HCT116 (cell line): ENCODE data around the gene TMTC1. TPM values are rescaled to one million over a fixed set of nuclear protein-coding genes. Genes with fewer than 3 reads are reported as not detected.

Experiments
- ATAC-seq: fragments of 200-7000 bp; cut with Tn5 transposase; 2 replicates; pipeline ENCODE4 v1.9.1; 2020; ENCODE audit warnings: mild to moderate bottlenecking, moderate library complexity
- BruUV-seq: library from RNA; stranded (reverse); fragments of 400-500 nt; replicated peaks from 2 replicates; lab custom pipeline; 2021; lab: Mats Ljungman, UMichigan
- CTCF ChIA-PET: fragments of 300-600 bp; sonication (Branson Sonifier 250); formaldehyde crosslinking; loops from one replicate; lab custom pipeline; 2021; ENCODE audit warnings: antibody characterized with exemption; lab: Charles Lee
- POLR2A ChIA-PET: fragments of 300-600, 350-600 bp; sonication (Branson Sonifier 250); formaldehyde crosslinking; loops from one replicate; lab custom pipeline; 2021; ENCODE audit warnings: antibody characterized with exemption; lab: Charles Lee
- RAD21 ChIA-PET, 2 experiments: fragments of 300-600 bp; sonication (Branson Sonifier 250); formaldehyde crosslinking; loops; one replicate each; lab custom pipeline; 2023; ENCODE audit warnings: low total read pairs in 2 of 2; ENCODE audit not compliant: uncharacterized antibody in 2 of 2, unreplicated experiment in 2 of 2, low non-redundant PET in 1 of 2; lab: Charles Lee
- DNase-seq: peaks from one replicate; pipeline ENCODE4 v3.0.0-alpha.2; 2010; ENCODE audit warnings: low read depth, low spot score
- H2AFZ ChIP-seq: fragments of 200-600 bp; shearing (Covaris generic), sonication (generic); 2 replicates; pipeline ENCODE4 v1.6.1; 2017; ENCODE audit warnings: low read depth, mixed run types, mixed read lengths, antibody characterized with exemption, low read length; ENCODE audit not compliant: poor library complexity, severe bottlenecking
- H3K27ac ChIP-seq: 2 replicates; pipeline ENCODE4 v1.5.1; 2012; ENCODE audit warnings: low read depth, low read length
- H3K27me3 ChIP-seq: fragments of 200-600 bp; sonication (generic); 2 replicates; pipeline ENCODE4 v1.6.1; 2016; ENCODE audit warnings: mixed run types, low read length, mixed read lengths; ENCODE audit not compliant: insufficient read depth
- H3K36me3 ChIP-seq, 2 experiments: fragments of 200-500 bp in 1 of 2; fragments of 200-600 bp in 1 of 2; sonication (Bioruptor generic) in 1 of 2; sonication (generic) in 1 of 2; 2 replicates each; pipeline versions ENCODE4 v1.5.1 to v1.6.1; 2014 to 2016; ENCODE audit warnings: low read length in 2 of 2, inconsistent platforms in 1 of 2, mixed read lengths in 1 of 2, mixed run types in 1 of 2; ENCODE audit not compliant: insufficient read depth in 2 of 2, control insufficient read depth in 1 of 2
- H3K4me1 ChIP-seq, 2 experiments: fragments of 200-600 bp in 1 of 2; sonication (generic) in 1 of 2; 2 replicates each; pipeline versions ENCODE4 v1.5.1 to v1.6.1; 2012 to 2017; ENCODE audit warnings: low read length in 2 of 2, inconsistent platforms in 1 of 2, mild to moderate bottlenecking in 1 of 2, mixed read lengths in 1 of 2, mixed run types in 1 of 2, moderate library complexity in 1 of 2; ENCODE audit not compliant: insufficient read depth in 2 of 2, control insufficient read depth in 1 of 2
- H3K4me2 ChIP-seq: fragments of 200-600 bp; sonication (generic); 2 replicates; pipeline ENCODE4 v1.6.1; 2017; ENCODE audit warnings: mixed run types, low read length, mixed read lengths
- H3K4me3 ChIP-seq, 2 experiments: fragments of 200-600 bp in 1 of 2; sonication (generic) in 1 of 2; replicated peaks in 1 of 2; 2 replicates each; pipeline ENCODE4 v1.5.1; 2011 to 2016; ENCODE audit warnings: low read length in 2 of 2, control low read depth in 1 of 2, low read depth in 1 of 2, mild to moderate bottlenecking in 1 of 2, mixed read lengths in 1 of 2, mixed run types in 1 of 2
- H3K79me2 ChIP-seq: fragments of 200-600 bp; sonication (generic); 2 replicates; pipeline ENCODE4 v1.6.1; 2017; ENCODE audit warnings: mild to moderate bottlenecking, mixed run types, low read length, moderate library complexity, mixed read lengths; ENCODE audit not compliant: insufficient read depth
- H3K9ac ChIP-seq: fragments of 200-600 bp; sonication (generic); 2 replicates; pipeline ENCODE4 v1.6.1; 2016; ENCODE audit warnings: low read length, mixed read lengths
- H3K9me2 ChIP-seq: fragments of 200-600 bp; sonication (generic), shearing (Covaris generic); 2 replicates; pipeline ENCODE4 v1.6.1; 2017; ENCODE audit warnings: mixed run types, mild to moderate bottlenecking, moderate library complexity; ENCODE audit not compliant: insufficient read depth
- H3K9me3 ChIP-seq, 2 experiments: fragments of 200-500 bp in 1 of 2; fragments of 200-600 bp in 1 of 2; sonication (Bioruptor generic) in 1 of 2; sonication (generic) in 1 of 2; 2 replicates each; pipeline ENCODE4 v1.6.1; 2014 to 2017; ENCODE audit warnings: low read length in 2 of 2, mixed read lengths in 2 of 2, inconsistent platforms in 1 of 2, low read depth in 1 of 2, mild to moderate bottlenecking in 1 of 2, mixed run types in 1 of 2, moderate library complexity in 1 of 2; ENCODE audit not compliant: control insufficient read depth in 1 of 2, insufficient read depth in 1 of 2
- H4K20me1 ChIP-seq: fragments of 200-600 bp; sonication (generic), shearing (Covaris generic); 2 replicates; pipeline ENCODE4 v1.6.1; 2017; ENCODE audit warnings: mixed run types, mild to moderate bottlenecking, moderate library complexity; ENCODE audit not compliant: insufficient read depth
- CBX3 ChIP-seq: IDR thresholded peaks from 2 replicates; pipeline ENCODE4 v1.6.1; 2012; ENCODE audit warnings: low read depth
- CEBPB ChIP-seq: IDR thresholded peaks from 2 replicates; pipeline ENCODE4 v1.6.1; 2012; ENCODE audit warnings: low read depth
- EGR1 ChIP-seq: IDR thresholded peaks from 2 replicates; pipeline ENCODE4 v1.6.1; 2012; ENCODE audit warnings: low read depth
- ELF1 ChIP-seq: IDR thresholded peaks from 2 replicates; pipeline ENCODE4 v1.6.1; 2012; ENCODE audit warnings: low read depth, borderline replicate concordance
- EZH2 ChIP-seq: fragments of 200-600 bp; sonication (generic); IDR thresholded peaks from 2 replicates; pipeline ENCODE4 v1.6.1; 2017; ENCODE audit warnings: antibody characterized with exemption, mixed run types
- FOSL1 ChIP-seq: IDR thresholded peaks from 2 replicates; pipeline ENCODE4 v1.6.1; 2012; ENCODE audit warnings: low read depth
- JUND ChIP-seq: IDR thresholded peaks from 2 replicates; pipeline ENCODE4 v1.6.1; 2012
- POLR2AphosphoS5 ChIP-seq: IDR thresholded peaks from 2 replicates; pipeline ENCODE4 v1.6.1; 2011; ENCODE audit warnings: mild to moderate bottlenecking, low read depth, low read length, moderate library complexity
- SIN3A ChIP-seq: IDR thresholded peaks from 2 replicates; pipeline ENCODE4 v1.6.1; 2012; ENCODE audit warnings: low read depth
- SP1 ChIP-seq: IDR thresholded peaks from 2 replicates; pipeline ENCODE4 v1.6.1; 2012; ENCODE audit warnings: low read depth
- TCF7L2 ChIP-seq: IDR thresholded peaks from 2 replicates; pipeline ENCODE4 v1.7.0; 2011; ENCODE audit warnings: borderline replicate concordance, inconsistent platforms; ENCODE audit not compliant: insufficient read depth, insufficient read length; ENCODE audit errors: extremely low read depth
- ZFX ChIP-seq: fragments of 450-650 bp; IDR thresholded peaks from 2 replicates; pipeline ENCODE4 v1.6.1; 2017
- intact Hi-C: fragments of 100-400 bp; cut with micrococcal nuclease; formaldehyde crosslinking; loops from 2 replicates; pipeline ENCODE4 v1.10.0; 2022
- total RNA-seq: library from RNA; stranded (reverse); gene quantifications from one replicate; pipeline ENCODE4 v1.2.1, GENCODE V29; 2021; ENCODE audit not compliant: unreplicated experiment
- TF ChIP-seq, protein P1 (sequence below), 3 experiments: fragments of 200-600 bp in 1 of 3; sonication (generic) in 1 of 3; IDR thresholded peaks in 2 of 3; conservative IDR thresholded peaks in 1 of 3; 2 replicates each; pipeline ENCODE4 v1.5.1; 2012 to 2017; ENCODE audit warnings: low read depth in 2 of 3, low read length in 2 of 3, antibody characterized with exemption in 1 of 3, borderline replicate concordance in 1 of 3, control low read depth in 1 of 3, mild to moderate bottlenecking in 1 of 3, mixed read lengths in 1 of 3, mixed run types in 1 of 3, moderate library complexity in 1 of 3; ENCODE audit not compliant: insufficient read depth in 1 of 3
- TF ChIP-seq, protein P2 (sequence below): IDR thresholded peaks from 2 replicates; pipeline ENCODE4 v1.6.1; 2012; ENCODE audit warnings: low read depth

Gene TMTC1
- total RNA-seq, 1 experiment from 2014 or later, result 2.0 TPM

DNA sequence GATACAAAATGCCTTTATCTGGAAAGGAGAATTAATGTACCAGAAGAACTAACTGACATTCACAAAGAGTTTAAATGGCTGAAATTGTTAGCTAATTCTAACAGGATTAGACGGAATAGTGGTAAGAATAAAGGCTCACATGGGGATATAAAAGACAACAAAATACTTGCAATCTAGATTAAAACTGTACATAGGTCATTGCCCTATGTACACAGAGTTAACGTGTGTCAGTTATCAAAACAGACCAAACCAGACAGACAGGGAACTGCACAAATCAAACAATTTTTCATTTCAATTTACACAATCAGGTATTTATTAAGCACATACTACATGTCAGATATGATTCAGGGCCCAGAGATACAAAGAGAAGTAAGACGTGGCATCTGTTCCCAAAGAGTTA lies 12.6 kb downstream of the TMTC1 start:
- H3K79me2 ChIP-seq, result no peaks in the 10 kb centered on the region
- DNase-seq, result no peak
- H3K4me1 ChIP-seq, result no peaks in the 10 kb centered on the region
- no peak overlapping the region for H3K9ac ChIP-seq
- no peaks in the 10 kb centered on the region for H3K36me3 ChIP-seq
- H4K20me1 ChIP-seq, result no peaks in the 10 kb centered on the region
- ChIA-PET RAD21 (no interaction called here), CTCF (no interaction called here), POLR2A (no interaction called here)
- no peak overlapping the region for H3K4me3 ChIP-seq
- no peak overlapping the region for H3K4me2 ChIP-seq
- H3K27ac ChIP-seq, result no peak overlapping the region
- no peaks in the 10 kb centered on the region; the same call in 1 of the 2 replicates for H3K9me2 ChIP-seq
- TF ChIP-seq POLR2AphosphoS5, result no peak
- H3K27me3 ChIP-seq, result no peaks in the 10 kb centered on the region
- H2AFZ ChIP-seq, result no peak overlapping the region
- intact Hi-C loops, result no loop called here
- H3K9me3 ChIP-seq, result peaks cover 4 to 9% of the 10 kb centered on the region in 2 experiments; a peak in 2 of 4 replicates
- ATAC-seq, result no peak
- no TSS peak for BruUV-seq

DNA sequence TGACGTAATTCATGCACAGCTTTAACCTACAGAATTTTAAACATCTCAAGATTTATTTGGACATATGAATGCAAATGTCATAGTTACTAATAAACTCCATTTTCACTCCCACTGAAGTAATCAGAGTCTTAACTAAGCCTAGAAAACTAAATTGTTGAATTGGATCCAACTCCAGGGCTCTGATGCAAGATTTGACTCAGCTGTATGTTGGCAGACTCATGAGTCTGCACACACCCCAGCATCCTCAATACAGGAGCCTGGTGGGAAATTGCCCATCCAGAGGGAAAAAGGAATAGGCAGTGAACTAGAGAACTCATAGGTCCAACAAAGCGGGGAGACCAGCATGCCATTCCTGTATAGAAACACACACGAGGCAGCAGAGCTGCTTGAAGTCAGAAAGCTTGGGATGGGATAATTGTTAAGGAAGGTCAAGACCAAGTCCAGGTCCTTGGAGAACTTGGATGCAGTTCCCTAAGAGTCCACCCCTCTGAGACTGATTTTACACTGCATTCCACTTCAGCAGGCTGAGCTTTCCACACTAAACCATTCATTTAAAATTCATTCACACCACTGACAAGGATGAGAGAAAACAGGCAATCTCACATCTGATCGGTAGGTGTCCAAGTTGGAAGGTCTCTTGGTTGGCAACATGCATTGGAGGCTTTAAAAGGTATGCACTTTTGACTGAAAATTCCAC lies 14.4 kb downstream of the TMTC1 start:
- intact Hi-C loops, result no loop called here
- no peaks in the 10 kb centered on the region for H3K36me3 ChIP-seq
- ChIA-PET CTCF (no interaction called here), POLR2A (no interaction called here), RAD21 (no interaction called here)
- no peaks in the 10 kb centered on the region; a peak in 1 of 4 replicates for H3K9me3 ChIP-seq
- no TSS peak for BruUV-seq
- H3K9ac ChIP-seq, result no peak overlapping the region
- no peaks in the 10 kb centered on the region; the same call in 1 of the 2 replicates for H3K9me2 ChIP-seq
- H3K79me2 ChIP-seq, result no peaks in the 10 kb centered on the region
- no peak overlapping the region for H3K27ac ChIP-seq
- H4K20me1 ChIP-seq, result no peaks in the 10 kb centered on the region
- no peak overlapping the region for H3K4me3 ChIP-seq
- H3K27me3 ChIP-seq, result no peaks in the 10 kb centered on the region
- DNase-seq, result no peak
- H3K4me1 ChIP-seq, result no peaks in the 10 kb centered on the region
- H2AFZ ChIP-seq, result no peak overlapping the region
- ATAC-seq, result no peak
- no peak overlapping the region for H3K4me2 ChIP-seq
- TF ChIP-seq FOSL1, result no peak
- no peak for TF ChIP-seq POLR2AphosphoS5
- no peak for TF ChIP-seq CEBPB
- TF ChIP-seq EZH2, result no peak
- no peak for TF ChIP-seq EGR1
- no peak for TF ChIP-seq ZFX
- TF ChIP-seq, protein P1, sequence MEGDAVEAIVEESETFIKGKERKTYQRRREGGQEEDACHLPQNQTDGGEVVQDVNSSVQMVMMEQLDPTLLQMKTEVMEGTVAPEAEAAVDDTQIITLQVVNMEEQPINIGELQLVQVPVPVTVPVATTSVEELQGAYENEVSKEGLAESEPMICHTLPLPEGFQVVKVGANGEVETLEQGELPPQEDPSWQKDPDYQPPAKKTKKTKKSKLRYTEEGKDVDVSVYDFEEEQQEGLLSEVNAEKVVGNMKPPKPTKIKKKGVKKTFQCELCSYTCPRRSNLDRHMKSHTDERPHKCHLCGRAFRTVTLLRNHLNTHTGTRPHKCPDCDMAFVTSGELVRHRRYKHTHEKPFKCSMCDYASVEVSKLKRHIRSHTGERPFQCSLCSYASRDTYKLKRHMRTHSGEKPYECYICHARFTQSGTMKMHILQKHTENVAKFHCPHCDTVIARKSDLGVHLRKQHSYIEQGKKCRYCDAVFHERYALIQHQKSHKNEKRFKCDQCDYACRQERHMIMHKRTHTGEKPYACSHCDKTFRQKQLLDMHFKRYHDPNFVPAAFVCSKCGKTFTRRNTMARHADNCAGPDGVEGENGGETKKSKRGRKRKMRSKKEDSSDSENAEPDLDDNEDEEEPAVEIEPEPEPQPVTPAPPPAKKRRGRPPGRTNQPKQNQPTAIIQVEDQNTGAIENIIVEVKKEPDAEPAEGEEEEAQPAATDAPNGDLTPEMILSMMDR (IDR thresholded peaks at IDR 0.05 in 2 of 3, conservative IDR thresholded peaks at IDR 0.05 in 1 of 3; ENCODE audit: borderline replicate concordance in 1 of 3, insufficient read depth in 1 of 3, low read depth in 2 of 3, low read length in 2 of 3), result no peak
- no peak for TF ChIP-seq TCF7L2
- TF ChIP-seq SIN3A, result no peak
- TF ChIP-seq SP1, result no peak
- TF ChIP-seq, protein P2, sequence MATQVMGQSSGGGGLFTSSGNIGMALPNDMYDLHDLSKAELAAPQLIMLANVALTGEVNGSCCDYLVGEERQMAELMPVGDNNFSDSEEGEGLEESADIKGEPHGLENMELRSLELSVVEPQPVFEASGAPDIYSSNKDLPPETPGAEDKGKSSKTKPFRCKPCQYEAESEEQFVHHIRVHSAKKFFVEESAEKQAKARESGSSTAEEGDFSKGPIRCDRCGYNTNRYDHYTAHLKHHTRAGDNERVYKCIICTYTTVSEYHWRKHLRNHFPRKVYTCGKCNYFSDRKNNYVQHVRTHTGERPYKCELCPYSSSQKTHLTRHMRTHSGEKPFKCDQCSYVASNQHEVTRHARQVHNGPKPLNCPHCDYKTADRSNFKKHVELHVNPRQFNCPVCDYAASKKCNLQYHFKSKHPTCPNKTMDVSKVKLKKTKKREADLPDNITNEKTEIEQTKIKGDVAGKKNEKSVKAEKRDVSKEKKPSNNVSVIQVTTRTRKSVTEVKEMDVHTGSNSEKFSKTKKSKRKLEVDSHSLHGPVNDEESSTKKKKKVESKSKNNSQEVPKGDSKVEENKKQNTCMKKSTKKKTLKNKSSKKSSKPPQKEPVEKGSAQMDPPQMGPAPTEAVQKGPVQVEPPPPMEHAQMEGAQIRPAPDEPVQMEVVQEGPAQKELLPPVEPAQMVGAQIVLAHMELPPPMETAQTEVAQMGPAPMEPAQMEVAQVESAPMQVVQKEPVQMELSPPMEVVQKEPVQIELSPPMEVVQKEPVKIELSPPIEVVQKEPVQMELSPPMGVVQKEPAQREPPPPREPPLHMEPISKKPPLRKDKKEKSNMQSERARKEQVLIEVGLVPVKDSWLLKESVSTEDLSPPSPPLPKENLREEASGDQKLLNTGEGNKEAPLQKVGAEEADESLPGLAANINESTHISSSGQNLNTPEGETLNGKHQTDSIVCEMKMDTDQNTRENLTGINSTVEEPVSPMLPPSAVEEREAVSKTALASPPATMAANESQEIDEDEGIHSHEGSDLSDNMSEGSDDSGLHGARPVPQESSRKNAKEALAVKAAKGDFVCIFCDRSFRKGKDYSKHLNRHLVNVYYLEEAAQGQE, result no peak
- no peak for TF ChIP-seq CBX3
- no peak for TF ChIP-seq JUND
- TF ChIP-seq ELF1, result no peak
